Measurements from ENCODE around the gene SH2D7. TPM values are rescaled to one million over a fixed set of nuclear protein-coding genes. Genes with fewer than 3 reads are reported as not detected.

SH2D7 gene
- polyA plus RNA-seq, 1 of the 3 experiments (the other 2 are of a cell fraction) = not detected

- Histone ChIP-seq H3K4me1 (ENCODE audit: control insufficient read depth in 1 of 2, insufficient read depth in 2 of 2, low read depth in 1 of 2, low read length in 1 of 2) (no peaks in the 10 kb centered on the region; a peak in 1 of 4 replicates), H3K27me3 (ENCODE audit: insufficient read depth) (no peaks in the 10 kb centered on the region), H2AFZ (ENCODE audit: low read depth) (no peak overlapping the region), H3K9ac (no peak overlapping the region), H3K4me3 (ENCODE audit: low read depth in 2 of 2, low read length in 1 of 2) (no peak overlapping the region), H4K20me1 (ENCODE audit: insufficient read depth) (no peaks in the 10 kb centered on the region), H3K4me2 (no peak overlapping the region), H3K9me2 (no peaks in the 10 kb centered on the region), H3F3A (replicated peaks; ENCODE audit: insufficient read depth) (no peaks in the 10 kb centered on the region), H3K79me2 (ENCODE audit: insufficient read depth) (no peaks in the 10 kb centered on the region), H3K27ac (ENCODE audit: low read depth in 2 of 2, low read length in 1 of 2) (no peak overlapping the region), H3K36me3 (replicated peaks in 1 of 2; ENCODE audit: control insufficient read depth in 1 of 2, insufficient read depth in 2 of 2, low read length in 1 of 2) (no peaks in the 10 kb centered on the region), H3K9me3 (no peaks in the 10 kb centered on the region)
- TF ChIP-seq TCF12 (IDR thresholded peaks at IDR 0.05) (no peak), GABPA (IDR thresholded peaks at IDR 0.05; ENCODE audit: low read depth) (no peak), SIN3A (IDR thresholded peaks at IDR 0.05; ENCODE audit: borderline replicate concordance, low read depth, low read length) (no peak), REST (IDR thresholded peaks at IDR 0.05; ENCODE audit: low read depth, low read length) (no peak), MAX (IDR thresholded peaks at IDR 0.05; ENCODE audit: low read depth) (no peak), PBX3 (IDR thresholded peaks at IDR 0.05) (no peak), SMC3 (IDR thresholded peaks at IDR 0.05; ENCODE audit: low read depth, low read length) (no peak), RFX5 (IDR thresholded peaks at IDR 0.05; ENCODE audit: low read length) (no peak), RXRA (IDR thresholded peaks at IDR 0.05; ENCODE audit: borderline replicate concordance, low read depth) (no peak), POLR2AphosphoS5 (IDR thresholded peaks at IDR 0.05; ENCODE audit: low read depth, low read length) (no peak), FOSL2 (IDR thresholded peaks at IDR 0.05; ENCODE audit: borderline replicate concordance, low read depth) (no peak)
- ChIA-PET CTCF (interaction anchor here (1.0 to 9.3 kb wide), 7 partner anchors 20 to 208 kb away, joined by 3 to 175 read pairs (median 82); partner anchors contain the start of gene CIB2), POLR2A (no interaction called here)
- DNase-seq = no peak
- WGBS (ENCODE audit: low lambda C conversion rate) = 92% methylated on average over 7 of the region's 10 CpGs
Measured at GRCh38 chr15:78110916-78111475, 18.6 kb downstream of the SH2D7 start.

GRCh38 chr15:78111788-78112187, 19.4 kb downstream of the SH2D7 start:
- 54% methylated on average over 2 of the region's 3 CpGs for WGBS (ENCODE audit: low lambda C conversion rate)
- Histone ChIP-seq H3K4me1 (ENCODE audit: control insufficient read depth in 1 of 2, insufficient read depth in 2 of 2, low read depth in 1 of 2, low read length in 1 of 2) (no peaks in the 10 kb centered on the region; a peak in 1 of 4 replicates), H3K9me3 (no peaks in the 10 kb centered on the region), H3K4me2 (no peak overlapping the region), H3K27ac (ENCODE audit: low read depth in 2 of 2, low read length in 1 of 2) (no peak overlapping the region), H3K4me3 (ENCODE audit: low read depth in 2 of 2, low read length in 1 of 2) (no peak overlapping the region), H2AFZ (ENCODE audit: low read depth) (no peak overlapping the region), H4K20me1 (ENCODE audit: insufficient read depth) (no peaks in the 10 kb centered on the region), H3K9me2 (no peaks in the 10 kb centered on the region), H3F3A (replicated peaks; ENCODE audit: insufficient read depth) (no peaks in the 10 kb centered on the region), H3K79me2 (ENCODE audit: insufficient read depth) (no peaks in the 10 kb centered on the region), H3K36me3 (replicated peaks in 1 of 2; ENCODE audit: control insufficient read depth in 1 of 2, insufficient read depth in 2 of 2, low read length in 1 of 2) (no peaks in the 10 kb centered on the region), H3K27me3 (ENCODE audit: insufficient read depth) (no peaks in the 10 kb centered on the region), H3K9ac (no peak overlapping the region)
- ChIA-PET CTCF (interaction anchor here (0.9 to 9.3 kb wide), 15 partner anchors 9 to 194 kb away, joined by 3 to 175 read pairs (median 7); partner anchors contain the start of gene CIB2), POLR2A (no interaction called here)
- TF ChIP-seq GATA2 (CRISPR knock-in tag; IDR thresholded peaks at IDR 0.05) (no peak), YY1 (IDR thresholded peaks at IDR 0.05; ENCODE audit: low read depth) (no peak), MXI1 (IDR thresholded peaks at IDR 0.05; ENCODE audit: low read depth, low read length) (no peak), GABPA (IDR thresholded peaks at IDR 0.05; ENCODE audit: low read depth) (no peak), FOXM1 (IDR thresholded peaks at IDR 0.05; ENCODE audit: low read depth) (no peak)
- no peak for DNase-seq

Measured in SK-N-SH (cell line).